ENCODE measurements around the gene FKTN.

- no peak for TF ChIP-seq CTCF (IDR thresholded peaks at IDR 0.05; ENCODE audit: borderline replicate concordance, extremely low read depth, low read length, poor library complexity, severe bottlenecking)
- TF ChIP-seq EZH2 (IDR thresholded peaks at IDR 0.05; ENCODE audit: borderline replicate concordance, low read depth, low read length, severe bottlenecking): no peak
These were observed 121.5 kb downstream of the FKTN start for GRCh38 chr9:105679257-105680022.

Measured in DND-41 (cell line).